GM21381 (cell line): Measurements from ENCODE around the gene TBX3.
A peak's percentile ranks its signal among the peaks of the same experiment; 100 is the strongest.
"Not testable (repeated sequence)": the region's sequence is repeated elsewhere in the genome, so short reads cannot be mapped to it uniquely, and the experiment has no call there.

Source experiments
- ATAC-seq: cut with Tn5 transposase; IDR thresholded peaks from one replicate; pipeline ENCODE4 v1.9.1; 2021; ENCODE audit warnings: mild to moderate bottlenecking, moderate library complexity; ENCODE audit not compliant: unreplicated experiment

The TBX3 gene

GRCh38 chr12:114684098-114684869 is at the start of gene TBX3:
TSS of gene TBX3 (minus strand) at chr12:114684175. CDS start at chr12:114683200, 975 bp downstream.
- peak; percentile 77 for ATAC-seq

- no peak for ATAC-seq
These were observed 48.6 kb upstream of the TBX3 start for GRCh38 chr12:114732426-114733030.

GRCh38 chr12:114729731-114730130 is 45.8 kb upstream of the TBX3 start:
- no peak for ATAC-seq

- no peak for ATAC-seq
These were observed 42.2 kb upstream of the TBX3 start for GRCh38 chr12:114726092-114726710.

- ATAC-seq, result not testable (repeated sequence)
These were observed 38.2 kb upstream of the TBX3 start for GRCh38 chr12:114722176-114722575.

GRCh38 chr12:114721266-114721665 is 37.3 kb upstream of the TBX3 start:
- ATAC-seq, result no peak

GRCh38 chr12:114713466-114714215 is 29.7 kb upstream of the TBX3 start:
- no peak for ATAC-seq

- no peak for ATAC-seq
These were observed 27.7 kb upstream of the TBX3 start for GRCh38 chr12:114711689-114712152.

GRCh38 chr12:114710151-114710550 is 26.2 kb upstream of the TBX3 start:
- ATAC-seq, result no peak

- ATAC-seq, result no peak
These were observed 25.1 kb upstream of the TBX3 start for GRCh38 chr12:114709112-114709511.

- ATAC-seq, result not testable (repeated sequence)
These were observed 24.6 kb upstream of the TBX3 start for GRCh38 chr12:114708598-114708997.

- no peak for ATAC-seq
These were observed 20.1 kb upstream of the TBX3 start for GRCh38 chr12:114704096-114704495.

- ATAC-seq, result no peak
These were observed 19.1 kb upstream of the TBX3 start for GRCh38 chr12:114703060-114703493.

GRCh38 chr12:114702462-114702861 is 18.5 kb upstream of the TBX3 start:
- no peak for ATAC-seq

- no peak for ATAC-seq
These were observed 17.6 kb upstream of the TBX3 start for GRCh38 chr12:114701553-114701952.

- no peak for ATAC-seq
These were observed 17.1 kb upstream of the TBX3 start for GRCh38 chr12:114701104-114701414.

GRCh38 chr12:114700392-114701103 is 16.6 kb upstream of the TBX3 start:
- no peak for ATAC-seq

GRCh38 chr12:114698566-114699163 is 14.7 kb upstream of the TBX3 start:
- no peak for ATAC-seq

GRCh38 chr12:114697741-114698565 is 14.0 kb upstream of the TBX3 start:
- ATAC-seq, result no peak
